HPDE6-E6E7 (cell line): Measurements from ENCODE around the gene ZMYND15.
"Not testable (repeated sequence)": the region's sequence is repeated elsewhere in the genome, so short reads cannot be mapped to it uniquely, and the experiment has no call there.

Experiments
- DNase-seq: peaks from one replicate; pipeline ENCODE4 v3.0.0; 2011; ENCODE audit warnings: missing footprints; ENCODE audit errors: extremely low spot score

ZMYND15 gene

GRCh38 chr17:4739122-4740024, at the start of gene ZMYND15, which contains the start of gene CXCL16:
Gene ZMYND15, plus strand, starts transcription at chr17:4739833. Its CDS starts 716 bp downstream, at chr17:4740549.
Gene CXCL16, minus strand, starts transcription at chr17:4739928. Its CDS starts 589 bp downstream, at chr17:4739339.
- DNase-seq: peak; percentile 81

GRCh38 chr17:4689872-4690271, 49.8 kb upstream of the ZMYND15 start:
- not testable (repeated sequence) for DNase-seq

GRCh38 chr17:4690745-4691144, 48.9 kb upstream of the ZMYND15 start:
- no peak for DNase-seq

GRCh38 chr17:4691686-4692085, 47.9 kb upstream of the ZMYND15 start:
- DNase-seq: no peak

GRCh38 chr17:4693416-4693815, 46.2 kb upstream of the ZMYND15 start:
- DNase-seq: no peak

- no peak for DNase-seq
Observed at GRCh38 chr17:4696437-4696805, 43.2 kb upstream of the ZMYND15 start.

- not testable (repeated sequence) for DNase-seq
Observed at GRCh38 chr17:4699401-4700056, 40.1 kb upstream of the ZMYND15 start.

- DNase-seq: no peak
Observed at GRCh38 chr17:4701116-4701515, 38.5 kb upstream of the ZMYND15 start.

GRCh38 chr17:4703330-4703691, 36.3 kb upstream of the ZMYND15 start:
- DNase-seq: no peak

- not testable (repeated sequence) for DNase-seq
Observed at GRCh38 chr17:4704574-4704907, 35.1 kb upstream of the ZMYND15 start.

GRCh38 chr17:4704991-4705390, 34.6 kb upstream of the ZMYND15 start:
- DNase-seq: no peak

- DNase-seq: no peak
Observed at GRCh38 chr17:4706121-4706520, 33.5 kb upstream of the ZMYND15 start.

- DNase-seq: no peak
Observed at GRCh38 chr17:4708436-4708835, 31.2 kb upstream of the ZMYND15 start.

- peak; percentile 96 for DNase-seq
Observed at GRCh38 chr17:4709794-4710692, 29.6 kb upstream of the ZMYND15 start, which contains the start of gene ARRB2. Gene ARRB2, plus strand, starts transcription at chr17:4710632. Its CDS starts 90 bp downstream, at chr17:4710722.

GRCh38 chr17:4710693-4711634, 28.7 kb upstream of the ZMYND15 start:
- no peak for DNase-seq

GRCh38 chr17:4711661-4712181, 27.9 kb upstream of the ZMYND15 start:
- DNase-seq: no peak

GRCh38 chr17:4712526-4712925, 27.1 kb upstream of the ZMYND15 start:
- no peak for DNase-seq

- not testable (repeated sequence) for DNase-seq
Observed at GRCh38 chr17:4714340-4715062, 25.1 kb upstream of the ZMYND15 start.

GRCh38 chr17:4715063-4715744, 24.4 kb upstream of the ZMYND15 start:
- DNase-seq: no peak
